GM19324 (cell line): Measurements from ENCODE around the gene CACNA1G.

Experiments used
- ATAC-seq: cut with Tn5 transposase; IDR thresholded peaks from one replicate; pipeline ENCODE4 v1.9.1; 2021; ENCODE audit warnings: mild to moderate bottlenecking, moderate library complexity; ENCODE audit not compliant: unreplicated experiment, low FRiP score

CACNA1G gene

GRCh38 chr17:50533185-50533584 is 27.3 kb upstream of the CACNA1G start:
- no peak for ATAC-seq

- ATAC-seq, result no peak
These were observed 26.8 kb upstream of the CACNA1G start for GRCh38 chr17:50533720-50534148.

GRCh38 chr17:50534222-50534978 is 26.1 kb upstream of the CACNA1G start:
- no peak for ATAC-seq

- ATAC-seq, result no peak
These were observed 25.6 kb upstream of the CACNA1G start for GRCh38 chr17:50534979-50535326.

GRCh38 chr17:50535407-50535806 is 25.1 kb upstream of the CACNA1G start:
- ATAC-seq, result no peak

GRCh38 chr17:50536683-50537646 is 23.6 kb upstream of the CACNA1G start:
- ATAC-seq, result no peak

GRCh38 chr17:50537721-50538548 is 22.6 kb upstream of the CACNA1G start:
- ATAC-seq, result no peak

GRCh38 chr17:50538549-50539410 is 21.7 kb upstream of the CACNA1G start:
- ATAC-seq, result no peak

- no peak for ATAC-seq
These were observed 20.6 kb upstream of the CACNA1G start for GRCh38 chr17:50539762-50540559.

- no peak for ATAC-seq
These were observed 19.7 kb upstream of the CACNA1G start for GRCh38 chr17:50540560-50541401.

- no peak for ATAC-seq
These were observed 19.2 kb upstream of the CACNA1G start for GRCh38 chr17:50541402-50541715.

- peak; percentile 81 for ATAC-seq
These were observed 18.5 kb upstream of the CACNA1G start for GRCh38 chr17:50541716-50542688.

- no peak for ATAC-seq
These were observed 17.4 kb upstream of the CACNA1G start for GRCh38 chr17:50542795-50543774.

GRCh38 chr17:50544516-50544915 is 16.0 kb upstream of the CACNA1G start:
- ATAC-seq, result no peak

- no peak for ATAC-seq
These were observed 15.2 kb upstream of the CACNA1G start for GRCh38 chr17:50545311-50545710.

- ATAC-seq, result no peak
These were observed 13.8 kb upstream of the CACNA1G start for GRCh38 chr17:50546701-50547034.
